H1 (cell line): ENCODE data around the gene EPB41L1. TPM values are rescaled to one million over a fixed set of nuclear protein-coding genes. Genes with fewer than 3 reads are reported as not detected.

Source experiments
- BCL11A ChIP-seq, 2 experiments: IDR thresholded peaks; one replicate each; pipeline ENCODE4 v1.6.1; 2011; ENCODE audit warnings: low read depth in 2 of 2, low read length in 2 of 2, mild to moderate bottlenecking in 2 of 2
- CHD7 ChIP-seq: fragments of 300-600 bp; sonication (generic); IDR thresholded peaks from 2 replicates; pipeline ENCODE4 v1.7.1; 2012; ENCODE audit warnings: low read length, moderate library complexity, mild to moderate bottlenecking, inconsistent platforms; ENCODE audit not compliant: insufficient replicate concordance
- CTCF ChIP-seq, 3 experiments: IDR thresholded peaks; 1 replicate in 2 of 3; 2 replicates in 1 of 3; pipeline versions ENCODE4 v1.5.1 to v1.6.1; 2011; ENCODE audit warnings: low read length in 3 of 3, mild to moderate bottlenecking in 3 of 3, inconsistent platforms in 2 of 3, low read depth in 1 of 3, moderate library complexity in 1 of 3; ENCODE audit not compliant: insufficient read depth in 1 of 3; ENCODE audit errors: control extremely low read depth in 1 of 3
- HDAC6 ChIP-seq: IDR thresholded peaks from one replicate; pipeline ENCODE4 v1.7.1; 2012; ENCODE audit warnings: low read depth, mild to moderate bottlenecking, inconsistent platforms, low read length, moderate library complexity
- KDM1A ChIP-seq: fragments of 200-600, 300-600 bp; sonication (generic); IDR thresholded peaks from 2 replicates; pipeline ENCODE4 v1.7.1; 2016; ENCODE audit warnings: mild to moderate bottlenecking, low read length, borderline replicate concordance
- KDM4A ChIP-seq: IDR thresholded peaks from one replicate; pipeline ENCODE4 v1.7.1; 2012; ENCODE audit warnings: low read depth, mild to moderate bottlenecking, moderate library complexity, low read length, inconsistent platforms; ENCODE audit not compliant: severe bottlenecking
- RAD21 ChIP-seq, 2 experiments: IDR thresholded peaks in 1 of 2; conservative IDR thresholded peaks in 1 of 2; 2 replicates each; pipeline ENCODE4 v1.6.1; 2011; ENCODE audit warnings: low read depth in 2 of 2, low read length in 2 of 2, improper control_type of control experiment in 1 of 2, inconsistent platforms in 1 of 2, mild to moderate bottlenecking in 1 of 2, moderate library complexity in 1 of 2
- polyA plus RNA-seq, 7 experiments: library from polyadenylated mRNA; depleted of rRNA in 3 of 7; stranded (reverse) in 5 of 7; unstranded in 2 of 7; fragments of >200 nt in 5 of 7; fragments of 200-250 nt in 2 of 7; gene quantifications; 1 replicate in 5 of 7; 2 replicates in 1 of 7; 4 replicates in 1 of 7; pipeline versions ENCODE4 v1.2.1 to v1.2.3, GENCODE V29; 2011 to 2013; ENCODE audit warnings: missing spikeins in 2 of 7, mixed read lengths in 2 of 7
- total RNA-seq: library from RNA; stranded (reverse); fragmentation: NEBNext Ultra II Directional; extraction: Animal tissue kit (Norgen Biotek cat#: 25700); gene quantifications from 2 replicates; pipeline ENCODE4 v1.2.1, GENCODE V29; 2021

EPB41L1 gene
- total and polyA plus RNA-seq, 2 of the 8 experiments (the other 6 are each of a cell fraction or from before 2014, with no cell fraction given) = 14.8 to 36.0 TPM

GRCh38 chr20:36197271-36197670, 42.7 kb downstream of the EPB41L1 start (continued):
- TF ChIP-seq CHD7 = no peak
- TF ChIP-seq RAD21 (IDR thresholded peaks at IDR 0.05 in 1 of 2, conservative IDR thresholded peaks at IDR 0.05 in 1 of 2; ENCODE audit: low read depth in 2 of 2, low read length in 2 of 2) = no peak
- no peak for TF ChIP-seq CTCF (IDR thresholded peaks at IDR 0.05; ENCODE audit: control extremely low read depth in 1 of 3, insufficient read depth in 1 of 3, low read depth in 1 of 3, low read length in 3 of 3)
- no peak for TF ChIP-seq BCL11A (IDR thresholded peaks at IDR 0.05; ENCODE audit: low read depth in 2 of 2, low read length in 2 of 2)
- no peak for TF ChIP-seq KDM1A
- no peak for TF ChIP-seq KDM4A
- TF ChIP-seq HDAC6 = no peak
